Activated naive CD4-positive, alpha-beta T cell treated with anti-CD3 and anti-CD28 coated beads for 36 hours (primary cell): ENCODE data around the gene RALBP1. TPM values are rescaled to one million over a fixed set of nuclear protein-coding genes. Genes with fewer than 3 reads are reported as not detected.
"Not testable (repeated sequence)": the region's sequence is repeated elsewhere in the genome, so short reads cannot be mapped to it uniquely, and the experiment has no call there.

Experiments
- CTCF ChIA-PET: fragments of 350-600 bp; sonication (Branson Sonifier 250); formaldehyde crosslinking; loops from one replicate; lab custom pipeline; 2021; ENCODE audit warnings: antibody characterized with exemption; lab: Charles Lee
- DNase-seq: peaks from one replicate; pipeline ENCODE4 v3.0.0-alpha.2; 2020
- H3K27ac Mint-ChIP-seq: one replicate; pipeline ENCODE4 v1.8.0; 2021; ENCODE audit warnings: mild to moderate bottlenecking, mixed read lengths
- H3K27me3 Mint-ChIP-seq: one replicate; pipeline ENCODE4 v1.8.0; 2021; ENCODE audit warnings: low read depth, mixed read lengths
- H3K36me3 Mint-ChIP-seq: one replicate; pipeline ENCODE4 v1.8.0; 2021; ENCODE audit warnings: low read depth, mixed read lengths
- H3K4me1 Mint-ChIP-seq: one replicate; pipeline ENCODE4 v1.8.0; 2021; ENCODE audit warnings: low read depth, mixed read lengths
- H3K4me3 Mint-ChIP-seq: one replicate; pipeline ENCODE4 v1.8.0; 2021; ENCODE audit warnings: mild to moderate bottlenecking, moderate library complexity, mixed read lengths
- H3K9me3 Mint-ChIP-seq: one replicate; pipeline ENCODE4 v1.8.0; 2021; ENCODE audit warnings: mixed read lengths
- intact Hi-C: fragments of 100-400 bp; cut with micrococcal nuclease; formaldehyde crosslinking; loops from one replicate; pipeline ENCODE4 v1.15.1; 2023
- total RNA-seq, 2 experiments: library from RNA; stranded (reverse); gene quantifications; one replicate each; pipeline ENCODE4 v1.2.3, GENCODE V29; 2021

The RALBP1 gene
- total RNA-seq, 2 experiments from 2014 or later, result 46.9 to 51.1 TPM

DNA sequence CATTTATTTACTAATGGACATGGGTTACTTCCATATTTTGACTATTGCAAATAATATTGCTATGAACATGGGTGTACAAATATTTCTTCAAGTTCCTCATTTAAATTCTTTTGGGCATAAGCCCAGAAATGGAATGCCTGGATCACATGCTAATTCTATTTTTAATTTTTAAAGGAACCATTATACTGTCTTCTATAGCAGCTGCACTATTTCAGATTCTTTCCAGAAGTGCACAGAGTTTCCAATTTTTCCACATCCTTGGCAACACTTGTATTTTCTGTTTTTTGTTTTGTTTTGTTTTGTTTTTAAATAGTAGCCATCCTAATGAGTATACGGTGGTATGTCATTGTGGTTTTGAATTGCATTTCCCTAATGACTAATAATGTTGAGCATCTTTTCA lies 8.5 kb upstream of the RALBP1 start:
- peaks cover 18% of the 10 kb centered on the region for H3K9me3 Mint-ChIP-seq
- no peak overlapping the region for H3K4me3 Mint-ChIP-seq
- intact Hi-C loops, result no loop called here
- peaks cover 4% of the 10 kb centered on the region for H3K36me3 Mint-ChIP-seq
- no peak for DNase-seq
- H3K4me1 Mint-ChIP-seq, result peaks cover 6% of the 10 kb centered on the region
- no peaks in the 10 kb centered on the region for H3K27me3 Mint-ChIP-seq
- H3K27ac Mint-ChIP-seq, result no peak overlapping the region
- CTCF ChIA-PET, result no interaction called here

DNA sequence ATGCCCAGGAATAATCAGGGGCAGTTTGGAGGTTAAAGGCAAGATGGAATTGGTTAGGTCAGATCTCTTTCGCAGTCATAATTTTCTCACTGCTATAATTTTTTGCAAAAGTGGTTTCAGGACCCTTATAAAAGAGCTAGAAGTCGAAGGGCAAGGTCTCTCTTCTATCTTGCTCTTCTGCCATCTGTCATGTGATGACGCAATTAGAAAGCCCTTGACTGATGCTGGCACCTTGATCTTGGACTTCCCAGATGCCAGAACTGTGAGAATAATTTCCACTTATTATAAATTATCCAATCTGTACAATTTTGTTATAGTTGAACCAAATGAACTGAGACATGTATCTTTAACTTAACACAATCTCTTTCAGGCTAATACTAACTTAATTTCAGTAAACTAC lies 6.3 kb upstream of the RALBP1 start:
- peaks cover 6% of the 10 kb centered on the region for H3K4me1 Mint-ChIP-seq
- no peak for DNase-seq
- H3K27ac Mint-ChIP-seq, result no peak overlapping the region
- peaks cover 2% of the 10 kb centered on the region for H3K27me3 Mint-ChIP-seq
- CTCF ChIA-PET, result interaction anchor here (0.7 kb wide), 1 partner anchor 47 kb away, joined by 3 read pairs; no protein-coding TSS in a partner anchor
- H3K36me3 Mint-ChIP-seq, result peaks cover 4% of the 10 kb centered on the region
- H3K4me3 Mint-ChIP-seq, result no peak overlapping the region
- H3K9me3 Mint-ChIP-seq, result peaks cover 18% of the 10 kb centered on the region
- intact Hi-C loops, result no loop called here

DNA sequence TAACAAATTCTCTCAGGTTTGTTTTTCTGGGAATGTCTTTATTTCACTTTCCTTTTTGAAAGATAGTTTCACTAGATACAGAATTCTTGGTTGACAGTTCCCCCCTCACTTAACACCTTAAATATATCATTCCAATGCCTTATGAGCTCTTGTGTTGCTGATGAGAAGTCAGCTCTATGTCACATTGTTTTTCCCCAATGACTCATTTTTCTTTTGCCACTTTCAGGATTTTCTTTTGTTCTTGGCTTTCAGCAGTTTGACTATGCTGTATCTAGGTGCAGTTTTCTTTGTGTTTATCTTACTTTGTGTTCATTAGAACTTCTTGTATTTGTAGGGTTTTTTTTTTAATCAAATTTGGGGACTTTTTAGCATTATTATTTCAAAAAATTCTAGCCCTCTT lies 5.6 kb upstream of the RALBP1 start:
- peaks cover 4% of the 10 kb centered on the region for H3K36me3 Mint-ChIP-seq
- no peak overlapping the region for H3K27ac Mint-ChIP-seq
- intact Hi-C loops, result no loop called here
- CTCF ChIA-PET, result no interaction called here
- H3K27me3 Mint-ChIP-seq, result peaks cover 3% of the 10 kb centered on the region
- H3K4me3 Mint-ChIP-seq, result no peak overlapping the region
- no peak for DNase-seq
- H3K4me1 Mint-ChIP-seq, result peaks cover 9% of the 10 kb centered on the region
- peaks cover 18% of the 10 kb centered on the region for H3K9me3 Mint-ChIP-seq

DNA sequence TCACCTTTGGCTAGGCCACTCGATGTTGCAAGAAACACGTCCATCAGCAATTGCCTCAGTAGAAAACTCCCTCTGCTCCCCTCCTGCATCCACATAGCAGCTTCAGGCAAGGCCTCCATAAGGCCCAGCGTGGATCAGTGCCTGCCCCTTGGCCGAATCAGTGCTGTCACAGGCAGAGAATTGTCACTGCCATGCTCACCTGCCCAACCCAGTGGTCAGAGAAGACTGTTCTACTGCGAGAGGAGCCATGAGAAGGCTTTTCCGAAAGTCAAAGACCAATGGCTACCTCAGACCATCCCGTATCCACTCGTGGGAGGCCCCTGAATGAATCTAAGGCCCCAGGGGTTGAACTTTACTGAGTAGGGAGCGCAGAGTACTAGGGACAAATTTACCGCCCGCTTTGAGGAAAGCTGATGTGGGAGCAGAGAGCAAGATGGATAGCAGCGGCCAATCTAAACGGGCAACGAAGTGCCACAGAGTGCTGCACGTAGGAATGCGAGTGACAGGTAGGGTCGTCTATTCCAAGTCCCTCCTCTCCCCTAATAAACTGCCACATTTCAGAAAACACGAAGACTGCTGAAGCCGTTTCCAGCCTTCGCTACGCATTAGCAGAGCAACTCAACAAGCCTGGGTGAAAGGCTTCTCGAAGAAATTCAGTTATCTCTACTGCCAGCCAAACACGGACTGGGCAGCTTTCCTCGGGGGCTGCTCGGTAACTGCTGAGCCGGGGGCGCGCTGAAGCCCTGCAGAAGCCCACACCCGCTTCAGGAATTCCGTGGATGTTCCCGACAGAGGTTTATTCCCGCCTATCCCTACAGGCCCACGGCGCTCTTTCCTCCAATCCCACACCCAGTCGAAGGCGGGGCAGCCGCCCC lies 968 bp upstream of the RALBP1 start:
- Mint-ChIP-seq H3K4me1 (peaks cover 26% of the 10 kb centered on the region), H3K27ac (peak overlapping the region; percentile 90), H3K36me3 (peaks cover 6% of the 10 kb centered on the region), H3K27me3 (peaks cover 3% of the 10 kb centered on the region), H3K9me3 (peaks cover 6% of the 10 kb centered on the region), H3K4me3 (peak overlapping the region; percentile 89)
- CTCF ChIA-PET, result no interaction called here
- no peak for DNase-seq
- intact Hi-C loops, result loop anchor here (2.0 kb wide), 2 partner anchors 380 to 1050 kb away; no protein-coding TSS in a partner anchor

DNA sequence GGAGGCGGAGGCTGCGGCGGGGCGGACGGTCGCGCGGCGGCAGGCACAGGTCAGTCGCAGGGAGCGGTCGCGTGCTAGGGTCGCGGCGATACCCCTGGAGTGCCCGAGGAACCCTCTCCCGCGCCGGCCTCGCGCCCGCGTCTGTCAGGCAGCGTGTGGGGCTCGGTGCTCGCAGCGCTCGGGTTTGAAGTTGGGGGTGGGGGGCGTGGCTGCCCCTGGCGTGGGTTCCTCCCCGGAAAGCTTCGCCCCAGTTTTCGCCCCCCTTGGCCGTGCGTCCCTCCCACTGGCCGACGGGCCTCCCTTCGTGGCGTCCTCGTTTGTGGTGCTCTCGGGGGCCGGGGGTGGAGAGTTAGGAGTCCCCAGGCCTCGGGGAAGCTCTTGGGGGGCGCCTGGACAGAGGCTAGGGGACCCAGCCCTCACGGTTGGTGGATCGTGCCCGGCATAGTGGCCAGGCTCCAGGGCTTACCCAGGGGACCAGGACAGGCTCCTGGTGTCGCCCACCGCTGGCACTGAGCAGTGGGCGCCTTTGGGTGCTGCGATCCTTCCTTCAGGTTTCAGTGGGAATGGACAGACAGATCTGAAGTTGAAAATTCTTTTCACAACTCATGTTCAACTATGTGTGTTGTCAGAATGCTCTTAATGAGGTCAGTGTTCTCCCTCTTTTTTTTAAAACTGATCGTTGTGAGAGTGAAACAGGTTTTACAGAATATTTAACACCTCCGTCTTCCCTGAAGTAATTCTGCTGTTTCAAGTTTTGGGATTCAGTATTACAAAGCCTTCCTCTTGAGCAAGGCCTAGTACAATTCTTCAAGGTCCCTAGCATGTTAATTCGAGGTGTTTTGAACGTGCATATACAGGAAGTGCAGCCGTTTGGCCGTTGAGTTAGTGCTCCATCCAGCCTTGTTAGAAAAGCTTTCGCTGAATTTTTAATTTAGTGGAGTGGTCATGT lies 604 bp downstream of the RALBP1 start:
- peak; percentile 26 for DNase-seq
- Mint-ChIP-seq H3K36me3 (peaks cover 14% of the 10 kb centered on the region), H3K27me3 (peaks cover 3% of the 10 kb centered on the region), H3K4me3 (peak overlapping the region; percentile 89), H3K9me3 (no peaks in the 10 kb centered on the region), H3K27ac (peak overlapping the region; percentile 81), H3K4me1 (peaks cover 28% of the 10 kb centered on the region)
- intact Hi-C loops, result loop anchor here (1.0 to 2.0 kb wide), 12 partner anchors 40 to 1049 kb away; partner anchors contain the start of genes ANKRD12, MTCL1 and TWSG1
- CTCF ChIA-PET, result interaction anchor here (0.8 to 1.2 kb wide), 4 partner anchors 38 to 336 kb away, joined by 3 to 6 read pairs (median 4); partner anchors contain the start of gene TWSG1

DNA sequence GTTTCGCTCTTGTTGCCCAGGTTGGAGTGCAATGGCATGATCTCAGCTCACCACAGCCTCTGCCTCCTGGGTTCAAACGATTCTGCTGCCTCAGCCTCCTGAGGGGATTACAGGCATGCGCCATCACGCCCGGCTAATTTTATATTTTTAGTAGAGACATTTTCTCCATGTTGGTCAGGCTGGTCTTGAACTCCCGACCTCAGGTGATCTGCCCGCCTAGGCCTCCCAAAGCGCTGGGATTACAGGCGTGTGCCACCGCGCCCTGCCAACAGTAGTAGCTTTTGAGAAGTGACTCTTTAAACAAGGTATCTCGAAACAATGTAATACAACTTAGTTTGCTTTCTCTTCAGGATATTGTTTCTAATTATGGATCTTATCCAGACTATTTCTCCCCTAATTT lies 1.6 kb downstream of the RALBP1 start:
- H3K27ac Mint-ChIP-seq, result not testable (repeated sequence)
- Mint-ChIP-seq H3K4me3 (peak overlapping the region; percentile 43), H3K4me1 (peaks cover 28% of the 10 kb centered on the region)

DNA sequence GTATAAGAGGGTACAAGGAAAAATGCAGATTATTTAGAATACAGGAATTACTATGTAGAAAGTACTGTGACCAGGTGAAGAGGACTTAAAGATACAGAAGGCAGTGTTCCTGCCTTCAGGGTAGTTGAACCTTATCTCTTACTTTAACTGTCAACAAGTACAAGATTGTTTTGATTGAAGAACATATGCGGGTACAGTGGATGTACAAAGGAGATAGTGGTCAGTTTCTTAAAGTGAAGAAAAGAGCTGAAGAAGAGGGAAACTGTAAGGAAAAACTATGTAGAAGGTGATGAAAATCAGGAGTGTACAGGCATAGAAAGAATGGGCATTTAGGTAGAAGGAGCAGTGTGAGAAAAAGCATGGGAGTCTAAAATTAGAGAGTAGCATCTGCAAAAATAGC lies 2.2 kb downstream of the RALBP1 start:
- intact Hi-C loops, result loop anchor here (2.0 kb wide), 1 partner anchor 867 kb away; no protein-coding TSS in a partner anchor
- Mint-ChIP-seq H3K27ac (no peak overlapping the region), H3K9me3 (no peaks in the 10 kb centered on the region), H3K4me3 (no peak overlapping the region), H3K36me3 (peaks cover 20% of the 10 kb centered on the region), H3K4me1 (peaks cover 28% of the 10 kb centered on the region), H3K27me3 (peaks cover 3% of the 10 kb centered on the region)
- CTCF ChIA-PET, result interaction anchor here (0.7 to 1.5 kb wide), 2 partner anchors 38 to 385 kb away, joined by 3 to 8 read pairs; no protein-coding TSS in a partner anchor
- DNase-seq, result no peak

More for the DNA sequence above, 1.6 kb downstream of the RALBP1 start:
- H3K27me3 Mint-ChIP-seq, H3K9me3 Mint-ChIP-seq, DNase-seq: not testable (repeated sequence)
- H3K36me3 Mint-ChIP-seq, result peaks cover 16% of the 10 kb centered on the region
- CTCF ChIA-PET, result interaction anchor here (0.8 to 1.2 kb wide), 3 partner anchors 37 to 143 kb away, joined by 3 to 6 read pairs (median 4); partner anchors contain the start of gene TWSG1
- intact Hi-C loops, result loop anchor here (2.0 kb wide), 1 partner anchor 866 kb away; no protein-coding TSS in a partner anchor

DNA sequence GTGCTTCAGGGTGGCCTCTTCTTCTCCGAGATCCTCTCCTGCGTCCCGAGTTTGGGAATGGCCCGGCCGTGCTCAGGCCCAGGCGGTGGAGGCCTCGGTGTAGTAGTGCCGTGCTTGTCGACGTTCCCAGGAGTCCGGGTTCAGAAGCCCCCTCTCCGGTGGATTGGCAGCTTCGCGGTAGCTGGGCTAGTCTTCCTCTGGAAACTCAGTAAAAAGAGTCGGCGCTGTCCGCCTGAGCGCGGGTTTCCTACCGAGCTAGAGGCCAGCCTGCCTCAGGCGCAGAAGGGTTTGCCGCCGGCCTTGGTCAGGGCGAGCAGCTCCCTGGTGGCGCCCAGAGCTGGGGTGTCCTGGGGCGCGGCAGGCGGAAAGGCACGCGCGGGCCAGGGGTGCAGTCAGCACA lies 3.2 kb downstream of the RALBP1 start:
- Mint-ChIP-seq H3K27ac (no peak overlapping the region), H3K36me3 (peaks cover 22% of the 10 kb centered on the region), H3K4me1 (peaks cover 31% of the 10 kb centered on the region), H3K27me3 (peaks cover 3% of the 10 kb centered on the region), H3K9me3 (no peaks in the 10 kb centered on the region), H3K4me3 (no peak overlapping the region)
- CTCF ChIA-PET, result interaction anchor here (1.5 kb wide), 1 partner anchor 37 kb away, joined by 8 read pairs; no protein-coding TSS in a partner anchor
- DNase-seq, result no peak
- intact Hi-C loops, result no loop called here

DNA sequence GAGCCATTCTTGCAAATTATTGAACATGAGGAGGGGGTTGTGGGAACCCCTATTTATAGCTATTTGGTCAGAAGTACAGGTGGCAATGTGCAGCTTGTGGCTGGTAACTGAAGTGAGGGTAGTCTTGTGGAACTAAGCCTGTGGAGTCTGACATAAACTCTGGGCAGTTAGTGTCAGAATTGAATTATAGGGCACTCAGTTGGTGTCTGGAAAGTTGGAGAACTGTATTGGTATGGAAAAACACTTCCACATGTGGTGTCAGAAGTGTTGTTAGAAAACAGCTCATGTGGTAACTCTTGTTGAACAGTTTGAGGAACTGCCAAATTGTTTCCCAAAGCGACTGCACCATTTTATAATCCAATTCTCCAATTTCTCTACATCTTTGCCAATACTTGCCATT lies 7.5 kb downstream of the RALBP1 start:
- CTCF ChIA-PET, result no interaction called here
- no peak for DNase-seq
- intact Hi-C loops, result no loop called here
- H3K4me1 Mint-ChIP-seq, result peaks cover 17% of the 10 kb centered on the region
- H3K27me3 Mint-ChIP-seq, result no peaks in the 10 kb centered on the region
- peaks cover 33% of the 10 kb centered on the region for H3K36me3 Mint-ChIP-seq
- peaks cover 8% of the 10 kb centered on the region for H3K9me3 Mint-ChIP-seq
- no peak overlapping the region for H3K27ac Mint-ChIP-seq
- no peak overlapping the region for H3K4me3 Mint-ChIP-seq

DNA sequence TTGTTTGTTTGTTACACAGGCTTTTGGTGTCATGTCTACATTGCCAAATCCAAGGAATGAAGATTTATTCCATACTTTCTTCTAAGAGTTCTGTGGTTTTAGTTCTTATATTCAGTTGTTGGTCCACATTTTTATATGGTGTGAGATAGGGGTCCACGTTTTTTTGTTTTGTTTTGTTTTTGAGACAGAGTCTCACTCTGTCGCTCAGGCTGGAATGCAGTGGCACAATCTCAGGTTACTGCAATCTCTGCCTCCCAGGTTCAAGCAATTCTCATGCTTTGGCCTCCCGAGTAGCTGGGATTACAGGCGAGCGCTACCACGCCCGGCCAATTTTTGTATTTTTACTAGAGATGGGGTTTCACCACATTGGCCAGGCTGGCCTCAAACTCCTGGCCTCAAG lies 8.2 kb downstream of the RALBP1 start:
- intact Hi-C loops, result no loop called here
- CTCF ChIA-PET, result no interaction called here

DNA sequence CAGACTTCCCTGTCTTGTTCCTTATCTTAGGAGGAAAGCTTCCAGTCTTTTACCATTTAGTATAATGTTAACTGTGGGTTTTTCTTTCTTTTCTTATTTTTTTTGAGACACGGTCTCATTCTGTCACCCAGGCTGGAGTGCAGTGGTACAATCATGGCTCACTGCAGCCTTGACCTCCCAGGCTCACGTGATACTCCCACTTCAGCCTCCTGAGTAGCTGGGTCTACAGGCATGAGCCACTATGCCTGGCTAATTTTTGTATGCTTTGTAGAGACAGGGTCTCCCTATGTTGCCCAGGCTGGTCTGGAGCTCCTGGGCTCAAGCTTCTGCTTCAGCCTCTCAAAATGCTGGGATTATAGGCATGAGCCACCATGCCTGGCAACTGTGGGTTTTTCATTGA lies 9.5 kb downstream of the RALBP1 start:
- H3K4me3 Mint-ChIP-seq, intact Hi-C loops: not testable (repeated sequence)

More for the DNA sequence above, 8.2 kb downstream of the RALBP1 start:
- Mint-ChIP-seq H3K4me3 (no peak overlapping the region), H3K27me3 (no peaks in the 10 kb centered on the region), H3K9me3 (peaks cover 10% of the 10 kb centered on the region), H3K36me3 (peaks cover 30% of the 10 kb centered on the region), H3K27ac (no peak overlapping the region), H3K4me1 (peaks cover 17% of the 10 kb centered on the region)
- no peak for DNase-seq

DNA sequence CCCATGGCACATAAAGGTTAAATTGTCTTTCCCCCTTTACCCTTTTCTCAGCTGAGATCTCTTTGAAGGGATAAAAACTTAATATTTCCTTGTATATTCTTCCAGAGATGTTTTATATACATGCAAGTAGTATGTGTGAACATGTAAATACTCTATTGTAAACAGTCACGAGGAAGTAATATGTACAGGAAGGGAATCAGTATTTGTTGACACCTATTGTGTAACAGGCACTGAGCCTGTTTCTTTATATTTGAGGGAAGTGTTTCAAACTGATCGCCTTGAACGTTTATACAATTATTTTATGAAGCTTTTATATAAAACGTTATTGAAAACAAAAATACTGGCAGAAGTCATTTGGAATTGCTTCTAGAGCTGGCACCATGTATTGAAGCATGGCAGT lies 13.2 kb downstream of the RALBP1 start:
- intact Hi-C loops, result no loop called here
- H3K9me3 Mint-ChIP-seq, result peaks cover 14% of the 10 kb centered on the region
- DNase-seq, result no peak
- H3K4me3 Mint-ChIP-seq, result no peak overlapping the region
- H3K36me3 Mint-ChIP-seq, result peaks cover 24% of the 10 kb centered on the region
- no peak overlapping the region for H3K27ac Mint-ChIP-seq
- no peaks in the 10 kb centered on the region for H3K27me3 Mint-ChIP-seq
- peaks cover 9% of the 10 kb centered on the region for H3K4me1 Mint-ChIP-seq
- CTCF ChIA-PET, result no interaction called here

More for the DNA sequence above, 9.5 kb downstream of the RALBP1 start:
- DNase-seq, H3K27ac Mint-ChIP-seq, CTCF ChIA-PET, H3K27me3 Mint-ChIP-seq, H3K9me3 Mint-ChIP-seq: not testable (repeated sequence)
- peaks cover 10% of the 10 kb centered on the region for H3K4me1 Mint-ChIP-seq
- peaks cover 25% of the 10 kb centered on the region for H3K36me3 Mint-ChIP-seq
